H1 (cell line): Measurements from ENCODE around the gene CAMSAP1. TPM values are rescaled to one million over a fixed set of nuclear protein-coding genes. Genes with fewer than 3 reads are reported as not detected.

Source experiments
- CTCF ChIA-PET: fragments of 300-600 bp; sonication (Branson Sonifier 250); formaldehyde crosslinking; loops from one replicate; lab custom pipeline; 2021; ENCODE audit not compliant: partially characterized antibody; lab: Charles Lee
- POLR2A ChIA-PET: fragments of 300-600 bp; sonication (Branson Sonifier 250); formaldehyde crosslinking; loops from one replicate; lab custom pipeline; 2021; ENCODE audit warnings: inconsistent platforms; ENCODE audit not compliant: partially characterized antibody; lab: Charles Lee
- DNase-seq, 2 experiments: peaks; one replicate each; pipeline versions ENCODE4 v3.0.0 to v3.0.0-alpha.2; 2010 to 2022; ENCODE audit warnings: low spot score in 2 of 2, low read depth in 1 of 2, mixed read lengths in 1 of 2
- FAIRE-seq: peaks from 2 replicates; lab custom pipeline; 2011; peaks lifted over from hg19 to GRCh38; lab: Jason Lieb, UNC
- H2AFZ ChIP-seq: 2 replicates; pipeline ENCODE4 v1.8.1; 2012; ENCODE audit warnings: low read length, inconsistent platforms
- H2AK5ac ChIP-seq: 2 replicates; pipeline ENCODE4 v1.6.1; 2013; ENCODE audit warnings: low read depth, low read length
- H2BK120ac ChIP-seq: replicated peaks from 2 replicates; pipeline ENCODE3; 2013; ENCODE audit warnings: low read depth, low read length, inconsistent platforms
- H2BK12ac ChIP-seq: 2 replicates; pipeline ENCODE4 v1.6.1; 2013; ENCODE audit warnings: low read depth, low read length
- H2BK15ac ChIP-seq: 2 replicates; pipeline ENCODE4 v1.6.1; 2013; ENCODE audit warnings: low read length
- H2BK20ac ChIP-seq: 2 replicates; pipeline ENCODE4 v1.6.1; 2013; ENCODE audit warnings: low read length
- H2BK5ac ChIP-seq: 2 replicates; pipeline ENCODE4 v1.6.1; 2013; ENCODE audit warnings: low read depth, low read length
- H3K14ac ChIP-seq: 2 replicates; pipeline ENCODE4 v1.6.1; 2013; ENCODE audit warnings: inconsistent platforms; ENCODE audit not compliant: insufficient read length
- H3K18ac ChIP-seq: 2 replicates; pipeline ENCODE4 v1.6.1; 2013; ENCODE audit warnings: low read length; ENCODE audit errors: extremely low read depth
- H3K23ac ChIP-seq: 2 replicates; pipeline ENCODE4 v1.6.1; 2013; ENCODE audit warnings: inconsistent platforms; ENCODE audit not compliant: insufficient read length
- H3K23me2 ChIP-seq: 2 replicates; pipeline ENCODE4 v1.6.1; 2013; ENCODE audit warnings: low read depth, low read length
- H3K27ac ChIP-seq: 2 replicates; pipeline ENCODE4 v1.6.1; 2011; ENCODE audit warnings: low read depth, low read length, inconsistent platforms
- H3K27me3 ChIP-seq, 4 experiments: replicated peaks in 1 of 4; 1 replicate in 1 of 4; 2 replicates in 3 of 4; pipeline versions ENCODE4 v1.6.1 to v1.8.1; 2011 to 2013; ENCODE audit warnings: low read length in 3 of 4, mild to moderate bottlenecking in 3 of 4, inconsistent platforms in 2 of 4, mixed read lengths in 2 of 4, moderate library complexity in 1 of 4; ENCODE audit not compliant: control insufficient read depth in 3 of 4, insufficient read depth in 3 of 4; ENCODE audit errors: extremely low read depth in 1 of 4
- H3K36me3 ChIP-seq, 4 experiments: 2 replicates each; pipeline versions ENCODE4 v1.6.1 to v1.8.1; 2011 to 2013; ENCODE audit warnings: mild to moderate bottlenecking in 4 of 4, low read length in 3 of 4, moderate library complexity in 2 of 4, control low read depth in 1 of 4, inconsistent platforms in 1 of 4; ENCODE audit not compliant: insufficient read depth in 4 of 4, control insufficient read depth in 2 of 4
- H3K4ac ChIP-seq: replicated peaks from 2 replicates; pipeline ENCODE3; 2013; ENCODE audit warnings: low read length, low read depth, mixed read lengths, inconsistent platforms; ENCODE audit not compliant: insufficient read length
- H3K4me1 ChIP-seq, 4 experiments: replicated peaks in 1 of 4; 1 replicate in 1 of 4; 2 replicates in 3 of 4; pipeline versions ENCODE4 v1.6.1 to v1.8.1; 2011 to 2013; ENCODE audit warnings: low read length in 3 of 4, inconsistent platforms in 2 of 4, mixed read lengths in 1 of 4; ENCODE audit not compliant: insufficient read depth in 4 of 4, control insufficient read depth in 3 of 4
- H3K4me2 ChIP-seq, 2 experiments: 2 replicates each; pipeline versions ENCODE4 v1.6.1 to v1.8.1; 2011 to 2013; ENCODE audit warnings: low read depth in 2 of 2, low read length in 2 of 2, control low read depth in 1 of 2, inconsistent platforms in 1 of 2, mild to moderate bottlenecking in 1 of 2; ENCODE audit not compliant: insufficient read depth in 1 of 2
- H3K4me3 ChIP-seq, 4 experiments: fragments of 200-600, 300-600 bp in 1 of 4; sonication (generic), shearing (Covaris generic), sonication (Bioruptor Twin) in 1 of 4; 2 replicates each; pipeline versions ENCODE4 v1.5.1 to v1.8.1; 2011 to 2016; ENCODE audit warnings: low read length in 4 of 4, low read depth in 3 of 4, control low read depth in 2 of 4, inconsistent platforms in 2 of 4, mild to moderate bottlenecking in 2 of 4, mixed read lengths in 1 of 4, moderate library complexity in 1 of 4; ENCODE audit not compliant: insufficient read depth in 2 of 4; ENCODE audit errors: extremely low read depth in 1 of 4
- H3K56ac ChIP-seq: replicated peaks from 2 replicates; pipeline ENCODE3; 2013; ENCODE audit warnings: low read depth, mild to moderate bottlenecking, mixed read lengths, low read length, inconsistent platforms; ENCODE audit not compliant: insufficient read length
- H3K79me1 ChIP-seq: 2 replicates; pipeline ENCODE4 v1.6.1; 2013; ENCODE audit warnings: low read depth, low read length, control low read depth
- H3K79me2 ChIP-seq, 2 experiments: 2 replicates each; pipeline versions ENCODE4 v1.6.1 to v1.8.1; 2012 to 2013; ENCODE audit warnings: low read length in 2 of 2, mild to moderate bottlenecking in 2 of 2, inconsistent platforms in 1 of 2; ENCODE audit not compliant: insufficient read depth in 2 of 2, control insufficient read depth in 1 of 2
- H3K9ac ChIP-seq, 4 experiments: replicated peaks in 1 of 4; 1 replicate in 1 of 4; 2 replicates in 3 of 4; pipeline versions ENCODE4 v1.6.1 to v1.8.1; 2011 to 2013; ENCODE audit warnings: low read depth in 3 of 4, low read length in 3 of 4, control low read depth in 2 of 4, mild to moderate bottlenecking in 2 of 4, moderate library complexity in 2 of 4, inconsistent platforms in 1 of 4; ENCODE audit errors: extremely low read depth in 1 of 4
- H3K9me3 ChIP-seq, 2 experiments: 2 replicates each; pipeline versions ENCODE4 v1.6.1 to v1.8.1; 2012 to 2013; ENCODE audit warnings: mild to moderate bottlenecking in 2 of 2, moderate library complexity in 2 of 2, control low read depth in 1 of 2, inconsistent platforms in 1 of 2, low read depth in 1 of 2, low read length in 1 of 2, mixed read lengths in 1 of 2; ENCODE audit not compliant: insufficient read depth in 2 of 2
- H4K20me1 ChIP-seq, 2 experiments: replicated peaks in 1 of 2; 2 replicates each; pipeline versions ENCODE3 to v1.8.1; 2011 to 2013; ENCODE audit warnings: inconsistent platforms in 2 of 2, low read length in 2 of 2, mild to moderate bottlenecking in 1 of 2; ENCODE audit not compliant: insufficient read depth in 2 of 2, control insufficient read depth in 1 of 2
- H4K5ac ChIP-seq: 2 replicates; pipeline ENCODE4 v1.6.1; 2013; ENCODE audit warnings: low read length, low read depth, mixed read lengths, inconsistent platforms; ENCODE audit not compliant: insufficient read length
- H4K8ac ChIP-seq: 2 replicates; pipeline ENCODE4 v1.8.0; 2013; ENCODE audit warnings: mild to moderate bottlenecking, moderate library complexity, low read length, inconsistent platforms; ENCODE audit not compliant: insufficient read depth; ENCODE audit errors: extremely low read depth
- H4K91ac ChIP-seq: replicated peaks from 2 replicates; pipeline ENCODE3; 2013; ENCODE audit warnings: low read length, mixed read lengths, inconsistent platforms; ENCODE audit not compliant: insufficient read length
- BACH1 ChIP-seq: IDR thresholded peaks from 2 replicates; pipeline ENCODE4 v1.6.1; 2012; ENCODE audit warnings: low read length, improper control_type of control experiment
- HDAC2 ChIP-seq, 2 experiments: fragments of 300-600 bp in 1 of 2; sonication (generic) in 1 of 2; IDR thresholded peaks; 2 replicates each; pipeline ENCODE4 v1.6.1; 2011 to 2012; ENCODE audit warnings: low read depth in 2 of 2, low read length in 2 of 2, mild to moderate bottlenecking in 2 of 2, moderate library complexity in 2 of 2, borderline replicate concordance in 1 of 2, inconsistent platforms in 1 of 2
- SRF ChIP-seq: IDR thresholded peaks from 2 replicates; pipeline ENCODE4 v1.6.1; 2011; ENCODE audit warnings: mild to moderate bottlenecking, low read depth, low read length, moderate library complexity
- TCF12 ChIP-seq: IDR thresholded peaks from 2 replicates; pipeline ENCODE4 v1.6.1; 2011; ENCODE audit warnings: low read depth, mild to moderate bottlenecking, low read length
- WGBS, 2 experiments: shearing (Covaris generic) in 1 of 2; methylation state at CpG; one replicate each; pipeline versions ENCODE4 v1.1.6 to v1.1.7; 2013 to 2015; ENCODE audit warnings: low lambda C conversion rate in 2 of 2, mixed read lengths in 2 of 2, inconsistent platforms in 1 of 2, low coverage in 1 of 2, missing lambda C conversion rate in 1 of 2; ENCODE audit not compliant: insufficient replicate concordance in 2 of 2, insufficient coverage in 1 of 2, insufficient read length in 1 of 2; ENCODE audit errors: extremely low coverage in 1 of 2, missing lambda C conversion rate in 1 of 2; 5-methylcytosine and 5-hydroxymethylcytosine counted together
- polyA plus RNA-seq, 7 experiments: library from polyadenylated mRNA; depleted of rRNA in 3 of 7; stranded (reverse) in 5 of 7; unstranded in 2 of 7; fragments of >200 nt in 5 of 7; fragments of 200-250 nt in 2 of 7; gene quantifications; 1 replicate in 5 of 7; 2 replicates in 1 of 7; 4 replicates in 1 of 7; pipeline versions ENCODE4 v1.2.1 to v1.2.3, GENCODE V29; 2011 to 2013; ENCODE audit warnings: missing spikeins in 2 of 7, mixed read lengths in 2 of 7
- total RNA-seq: library from RNA; stranded (reverse); fragmentation: NEBNext Ultra II Directional; extraction: Animal tissue kit (Norgen Biotek cat#: 25700); gene quantifications from 2 replicates; pipeline ENCODE4 v1.2.1, GENCODE V29; 2021

CAMSAP1 gene
- total and polyA plus RNA-seq, 2 of the 8 experiments (the other 6 are each of a cell fraction or from before 2014, with no cell fraction given): 13.4 to 44.0 TPM

GRCh38 chr9:135874859-135875258 is 32.5 kb downstream of the CAMSAP1 start:
- Histone ChIP-seq H2AK5ac (no peak overlapping the region), H3K4ac (no peak overlapping the region), H4K91ac (no peak overlapping the region), H2BK12ac (no peak overlapping the region), H3K79me1 (peaks cover 13% of the 10 kb centered on the region), H2BK15ac (no peak overlapping the region), H3K4me2 (no peak overlapping the region), H3K18ac (no peak overlapping the region), H2BK120ac (no peak overlapping the region), H3K36me3 (0 out of 8 replicates have a peak, but pooled peaks cover 0 to 4% (median 0%) of the 10 kb centered on the region in 4 experiments), H2BK5ac (no peak overlapping the region), H3K23ac (no peak overlapping the region), H2BK20ac (no peak overlapping the region), H3K23me2 (no peaks in the 10 kb centered on the region), H3K27me3 (no peaks in the 10 kb centered on the region), H3K14ac (no peak overlapping the region), H3K4me3 (no peak overlapping the region), H3K27ac (no peak overlapping the region), H3K9me3 (no peaks in the 10 kb centered on the region), H3K9ac (no peak overlapping the region), H4K8ac (no peak overlapping the region), H2AFZ (no peak overlapping the region), H4K5ac (no peak overlapping the region), H3K4me1 (peaks cover 6 to 20% (median 17%) of the 10 kb centered on the region in 4 experiments), H4K20me1 (peaks cover 16 to 27% of the 10 kb centered on the region in 2 experiments), H3K56ac (no peak overlapping the region), H3K79me2 (peaks cover 14 to 98% of the 10 kb centered on the region in 2 experiments)
- ChIA-PET CTCF (interaction anchor here (0.6 to 3.8 kb wide), 4 partner anchors 9 to 61 kb away, joined by 3 to 23 read pairs (median 3); no protein-coding TSS in a partner anchor), POLR2A (interaction anchor here (0.6 to 0.7 kb wide), 2 partner anchors 59 to 75 kb away, joined by 3 read pairs; no protein-coding TSS in a partner anchor)
- TF ChIP-seq SRF (no peak), HDAC2 (IDR thresholded peaks at IDR 0.05; ENCODE audit: borderline replicate concordance in 1 of 2, low read depth in 2 of 2, low read length in 2 of 2) (no peak), TCF12 (no peak), BACH1 (no peak)
- no peak for DNase-seq
- no peak for FAIRE-seq
- 85% methylated on average over 5 of the region's 5 CpGs; no CpG with 5 or more reads in 1 of the 2 experiments for WGBS, 2 experiments
